GM08714 (cell line): ENCODE data around the gene ZNF841.
"Not testable (repeated sequence)": the region's sequence is repeated elsewhere in the genome, so short reads cannot be mapped to it uniquely, and the experiment has no call there.

Experiments used
- H3K4me3 ChIP-seq: fragments of 200-500 bp; sonication (Bioruptor generic); 2 replicates; pipeline ENCODE4 v1.5.1; 2014; ENCODE audit warnings: mild to moderate bottlenecking, low read length, inconsistent platforms
- ZNF274 ChIP-seq: IDR thresholded peaks from 2 replicates; pipeline ENCODE4 v1.6.1; 2012; ENCODE audit warnings: mild to moderate bottlenecking, low read depth, low read length

Gene ZNF841

GRCh38 chr19:52101866-52102562, 6.4 kb upstream of the ZNF841 start:
- no peak overlapping the region for H3K4me3 ChIP-seq
- TF ChIP-seq ZNF274, result no peak

GRCh38 chr19:52099497-52100138, 4.1 kb upstream of the ZNF841 start:
- H3K4me3 ChIP-seq, result no peak overlapping the region
- TF ChIP-seq ZNF274, result no peak

GRCh38 chr19:52096416-52096815, 851 bp upstream of the ZNF841 start:
- H3K4me3 ChIP-seq, result not testable (repeated sequence)

- TF ChIP-seq ZNF274, result no peak
- H3K4me3 ChIP-seq, result peak overlapping the region; percentile 94
Observed at GRCh38 chr19:52094526-52095130, 937 bp downstream of the ZNF841 start.

- no peak overlapping the region for H3K4me3 ChIP-seq
- TF ChIP-seq ZNF274, result no peak
Observed at GRCh38 chr19:52086481-52086880, 9.1 kb downstream of the ZNF841 start.

GRCh38 chr19:52070496-52070895, 25.1 kb downstream of the ZNF841 start:
- H3K4me3 ChIP-seq, result no peak overlapping the region
- no peak for TF ChIP-seq ZNF274

- TF ChIP-seq ZNF274, result no peak
- no peak overlapping the region for H3K4me3 ChIP-seq
Observed at GRCh38 chr19:52069653-52070052, 25.9 kb downstream of the ZNF841 start.

GRCh38 chr19:52066258-52066863, 29.2 kb downstream of the ZNF841 start:
- TF ChIP-seq ZNF274, result peak; percentile 85
- H3K4me3 ChIP-seq, result no peak overlapping the region

GRCh38 chr19:52065399-52065798, 30.2 kb downstream of the ZNF841 start:
- no peak overlapping the region for H3K4me3 ChIP-seq
- TF ChIP-seq ZNF274, result peak; percentile 74

GRCh38 chr19:52056480-52056879, 39.1 kb downstream of the ZNF841 start:
- not testable (repeated sequence) for H3K4me3 ChIP-seq

GRCh38 chr19:52051736-52052135, 43.8 kb downstream of the ZNF841 start:
- not testable (repeated sequence) for H3K4me3 ChIP-seq

- no peak for TF ChIP-seq ZNF274
- H3K4me3 ChIP-seq, result peak within 1 kb of the TSS; percentile 81
Observed at GRCh38 chr19:52048555-52049501, 46.7 kb downstream of the ZNF841 start, which contains the start of gene ZNF432. TSS of gene ZNF432 (minus strand) at chr19:52048838. CDS start at chr19:52046868, 1,970 bp downstream.

- TF ChIP-seq ZNF274, result no peak
Observed at GRCh38 chr19:52039169-52039568, 56.4 kb downstream of the ZNF841 start.

More at GRCh38 chr19:52039169-52039568, 56.4 kb downstream of the ZNF841 start:
- H3K4me3 ChIP-seq, result no peak overlapping the region
